Measurements from ENCODE around the gene ZNF493.

ZNF493 gene

DNA sequence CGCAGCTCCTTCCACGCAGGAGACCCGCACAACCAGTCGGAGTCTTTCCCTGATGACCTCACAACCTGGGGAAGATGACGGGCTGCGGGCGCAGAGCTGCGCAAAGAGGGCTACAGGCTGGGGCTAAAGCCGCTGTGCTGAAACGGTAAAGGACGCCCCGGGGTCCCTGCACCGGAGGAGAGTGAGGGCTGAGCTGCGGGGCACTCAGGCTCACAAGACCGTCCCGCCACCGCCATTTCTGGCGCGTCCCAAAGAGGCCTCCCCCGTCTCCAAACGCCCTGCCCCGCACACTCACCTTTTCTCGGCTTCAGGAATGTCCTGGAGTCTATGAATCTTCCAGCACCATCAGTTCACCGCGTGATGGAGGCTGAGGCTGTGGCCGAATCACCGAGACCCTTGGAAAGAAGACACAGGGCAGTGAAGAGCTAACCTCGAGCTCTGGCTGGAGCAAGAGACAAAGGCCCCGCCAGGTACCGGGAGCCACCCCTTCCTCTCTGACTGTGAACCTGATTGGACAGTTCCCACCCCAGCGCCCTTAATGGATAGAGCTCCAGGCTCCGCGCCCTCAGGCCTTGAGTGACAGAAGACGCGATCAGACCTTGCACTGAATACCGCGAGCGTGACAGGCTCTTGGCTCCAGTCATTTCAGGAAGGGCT is 66.6 kb downstream of the ZNF493 start:
- peak; percentile 35 for DNase-seq

DNA sequence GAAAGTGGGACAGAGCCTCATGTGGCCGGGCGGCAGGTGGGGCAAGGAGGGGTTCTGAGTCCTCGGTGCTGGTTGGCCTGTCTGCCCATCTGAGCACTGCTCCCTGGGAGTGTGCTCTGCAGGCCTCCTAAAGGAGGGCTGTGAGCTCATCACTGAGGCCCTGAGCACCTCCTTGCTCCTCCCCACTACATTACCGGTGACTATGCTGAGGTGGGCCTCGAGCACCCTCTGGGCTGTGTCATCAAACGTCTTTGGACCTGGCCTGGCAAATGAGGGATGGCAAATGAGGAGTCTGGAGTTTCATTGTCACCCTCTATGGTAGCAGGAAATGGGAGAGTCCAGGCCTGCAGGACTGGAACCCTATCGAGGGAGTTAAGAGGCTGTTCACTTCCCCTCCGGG is 69.7 kb downstream of the ZNF493 start:
- no peak for DNase-seq

DNA sequence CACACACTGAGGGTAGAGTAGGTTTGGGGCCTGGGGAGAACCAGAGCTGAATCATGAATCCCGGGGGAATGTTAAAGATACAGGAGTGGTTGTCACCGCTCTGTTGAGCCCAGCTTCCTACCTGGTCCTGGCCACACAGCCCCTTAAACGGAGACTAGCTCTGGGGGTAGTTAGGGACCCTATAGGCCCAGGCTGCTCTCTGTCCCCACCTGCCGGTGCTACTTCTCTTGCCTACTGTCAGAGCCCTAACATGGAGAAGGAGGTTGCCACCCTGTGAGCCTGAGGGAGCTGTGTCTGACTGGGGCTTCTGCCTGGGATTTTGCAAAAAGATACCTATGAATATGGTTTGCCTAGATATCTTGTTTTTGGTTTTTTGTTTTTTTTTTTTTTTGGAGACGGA is 71.9 kb downstream of the ZNF493 start:
- DNase-seq, result no peak

DNA sequence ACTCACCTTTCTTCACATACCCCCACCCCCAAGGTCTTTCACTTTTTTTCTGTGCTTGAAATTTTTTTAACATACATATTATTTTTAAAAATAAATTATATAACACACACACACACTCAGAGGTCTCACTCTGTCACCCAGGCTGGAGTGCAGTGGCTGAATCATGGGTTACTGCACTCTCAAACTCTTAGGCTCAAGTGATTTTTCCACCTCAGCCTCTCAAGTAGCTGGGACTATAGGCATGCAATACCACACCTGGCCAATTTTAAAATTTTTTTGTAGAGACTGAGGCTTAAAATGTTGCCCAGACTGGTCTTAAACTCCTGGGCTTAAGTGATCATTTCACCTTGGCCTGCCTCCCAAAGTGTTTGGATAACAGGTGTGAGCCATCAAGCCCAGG is 75.6 kb downstream of the ZNF493 start:
- no peak for DNase-seq

DNA sequence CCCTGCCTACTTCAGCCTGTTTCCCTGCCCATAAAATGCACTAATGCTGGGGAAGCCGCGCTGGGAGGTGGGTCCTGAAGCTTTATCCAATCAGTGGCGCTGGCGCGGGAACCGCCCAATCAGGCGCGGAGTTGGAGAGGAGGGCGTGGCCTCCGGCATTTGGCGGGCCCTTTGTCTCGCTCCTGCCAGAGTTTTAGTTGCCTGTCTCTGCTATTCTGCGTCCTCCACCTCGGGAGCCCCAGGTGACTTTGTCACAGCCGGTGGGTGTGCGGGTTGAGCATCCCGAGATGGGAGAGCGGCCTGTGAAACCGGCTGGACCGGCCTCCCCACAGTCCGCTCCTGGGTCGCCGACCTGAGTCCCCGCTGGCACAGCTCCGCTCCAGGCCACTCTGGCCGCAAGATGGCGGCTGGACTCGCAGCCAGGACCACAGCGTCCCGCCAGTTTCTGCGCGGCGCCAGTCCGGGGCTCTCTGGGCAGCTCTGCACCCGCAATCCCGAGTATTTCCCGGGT is 77.8 kb downstream of the ZNF493 start:
- peak; percentile 84 for DNase-seq

Data from activated CD4-positive, CD25-positive, alpha-beta regulatory T cell treated with anti-CD3 and anti-CD28 coated beads, Interleukin-2, amount 50 U/mL, for 72 hours (primary cell).